ENCODE results near the gene HOXD4. TPM values are rescaled to one million over a fixed set of nuclear protein-coding genes. Genes with fewer than 3 reads are reported as not detected.

The HOXD4 gene
- total and polyA plus RNA-seq, 2 donors: 0.09 to 1.0 TPM

DNA sequence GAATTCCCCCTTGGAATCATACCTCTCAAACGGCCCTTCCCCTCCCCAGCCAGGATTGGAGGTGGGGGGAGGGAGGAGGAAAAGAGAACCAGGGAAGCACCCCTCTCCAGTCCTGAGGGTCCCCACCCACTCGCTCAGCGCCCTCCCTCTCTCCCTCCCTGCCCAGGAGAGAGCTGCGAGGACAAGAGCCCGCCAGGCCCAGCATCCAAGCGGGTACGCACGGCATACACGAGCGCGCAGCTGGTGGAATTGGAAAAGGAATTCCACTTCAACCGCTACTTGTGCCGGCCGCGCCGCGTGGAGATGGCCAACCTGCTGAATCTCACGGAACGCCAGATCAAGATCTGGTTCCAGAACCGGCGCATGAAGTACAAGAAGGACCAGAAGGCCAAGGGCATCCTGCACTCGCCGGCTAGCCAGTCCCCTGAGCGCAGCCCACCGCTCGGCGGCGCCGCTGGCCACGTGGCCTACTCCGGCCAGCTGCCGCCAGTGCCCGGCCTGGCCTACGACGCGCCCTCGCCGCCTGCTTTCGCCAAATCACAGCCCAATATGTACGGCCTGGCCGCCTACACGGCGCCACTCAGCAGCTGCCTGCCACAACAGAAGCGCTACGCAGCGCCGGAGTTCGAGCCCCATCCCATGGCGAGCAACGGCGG, 20.1 kb downstream of the HOXD4 start:
- no peak for DNase-seq (ENCODE audit: low read depth in 6 of 9, low spot score in 9 of 9)
- Histone ChIP-seq H3K36me3 (ENCODE audit: control insufficient read depth in 2 of 2, insufficient read depth in 2 of 2, low read length in 1 of 2) (no peaks in the 10 kb centered on the region), H3K27me3 (ENCODE audit: control insufficient read depth in 2 of 2, insufficient read depth in 1 of 2, low read length in 1 of 2) (peaks cover 80 to 100% of the 10 kb centered on the region in 2 donors), H3K4me1 (ENCODE audit: control insufficient read depth in 2 of 2, insufficient read depth in 2 of 2, low read length in 2 of 2) (peaks cover 0 to 8% of the 10 kb centered on the region in 2 donors), H3K9me3 (ENCODE audit: control insufficient read depth in 2 of 2, insufficient read depth in 1 of 2, low read length in 1 of 2) (no peaks in the 10 kb centered on the region), H3K27ac (ENCODE audit: low read depth in 1 of 2, low read length in 1 of 2) (no peak overlapping the region), H3K4me3 (ENCODE audit: low read length in 2 of 2) (no peak overlapping the region)
- 10% methylated on average over 51 of the region's 51 CpGs for WGBS

GRCh38 chr2:176172007-176172894, 20.9 kb downstream of the HOXD4 start:
- no peaks in the 10 kb centered on the region for H3K36me3 ChIP-seq (ENCODE audit: control insufficient read depth in 2 of 2, insufficient read depth in 2 of 2, low read length in 1 of 2)
- no peak overlapping the region for H3K4me3 ChIP-seq (ENCODE audit: low read length in 2 of 2)
- H3K9me3 ChIP-seq (ENCODE audit: control insufficient read depth in 2 of 2, insufficient read depth in 1 of 2, low read length in 1 of 2): no peaks in the 10 kb centered on the region
- WGBS: 9% methylated on average over 60 of the region's 60 CpGs
- H3K27ac ChIP-seq (ENCODE audit: low read depth in 1 of 2, low read length in 1 of 2): no peak overlapping the region
- peaks cover 83 to 100% of the 10 kb centered on the region in 2 donors for H3K27me3 ChIP-seq (ENCODE audit: control insufficient read depth in 2 of 2, insufficient read depth in 1 of 2, low read length in 1 of 2)
- DNase-seq (ENCODE audit: low read depth in 6 of 9, low spot score in 9 of 9): no peak
- H3K4me1 ChIP-seq (ENCODE audit: control insufficient read depth in 2 of 2, insufficient read depth in 2 of 2, low read length in 2 of 2): peaks cover 0 to 8% of the 10 kb centered on the region in 2 donors

GRCh38 chr2:176172895-176173566, 21.7 kb downstream of the HOXD4 start:
- Histone ChIP-seq H3K36me3 (ENCODE audit: control insufficient read depth in 2 of 2, insufficient read depth in 2 of 2, low read length in 1 of 2) (no peaks in the 10 kb centered on the region), H3K4me3 (ENCODE audit: low read length in 2 of 2) (no peak overlapping the region), H3K27me3 (ENCODE audit: control insufficient read depth in 2 of 2, insufficient read depth in 1 of 2, low read length in 1 of 2) (peaks cover 85 to 100% of the 10 kb centered on the region in 2 donors), H3K9me3 (ENCODE audit: control insufficient read depth in 2 of 2, insufficient read depth in 1 of 2, low read length in 1 of 2) (no peaks in the 10 kb centered on the region), H3K27ac (ENCODE audit: low read depth in 1 of 2, low read length in 1 of 2) (no peak overlapping the region), H3K4me1 (ENCODE audit: control insufficient read depth in 2 of 2, insufficient read depth in 2 of 2, low read length in 2 of 2) (peaks cover 0 to 14% of the 10 kb centered on the region in 2 donors)
- whole genome bisulfite sequencing: 20% methylated on average over 14 of the region's 14 CpGs
- no peak for DNase-seq (ENCODE audit: low read depth in 6 of 9, low spot score in 9 of 9)

DNA sequence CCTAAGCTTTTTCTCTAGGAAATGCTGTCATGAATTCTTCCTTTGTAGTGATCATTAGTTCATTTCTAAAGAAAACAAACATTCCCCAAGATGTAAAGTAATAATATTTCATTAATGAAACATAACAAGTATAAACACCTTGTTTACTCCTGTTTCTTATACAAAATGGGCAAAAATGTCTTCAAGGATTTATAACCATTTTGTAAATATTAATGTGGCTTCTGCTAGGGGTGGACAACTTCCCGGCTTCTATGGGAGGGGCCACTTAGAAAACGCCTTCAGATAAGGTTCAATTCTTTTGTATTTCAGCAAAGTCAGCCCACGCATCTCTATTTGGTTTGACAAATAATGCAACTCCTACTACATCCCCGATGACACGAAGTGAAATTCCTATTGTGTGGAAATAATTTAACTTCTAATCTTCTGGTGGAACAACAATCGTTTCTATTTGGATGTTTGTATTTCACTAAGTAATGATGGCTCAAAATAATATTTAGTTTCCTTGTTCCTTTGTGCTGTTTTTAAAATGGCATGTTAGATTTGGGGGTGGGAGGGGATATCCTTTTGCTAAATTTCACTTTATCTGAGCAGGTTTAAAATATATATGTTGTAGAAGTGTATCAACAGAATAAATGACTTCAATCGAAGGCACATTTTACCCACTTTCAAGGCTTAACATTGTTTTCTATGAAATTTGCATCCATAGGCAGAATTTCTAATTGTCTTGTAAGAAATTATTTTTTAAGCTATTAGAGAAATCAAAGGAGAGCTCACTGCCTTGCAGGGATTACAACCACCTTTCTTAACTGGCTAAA, 22.4 kb downstream of the HOXD4 start:
- Histone ChIP-seq H3K36me3 (ENCODE audit: control insufficient read depth in 2 of 2, insufficient read depth in 2 of 2, low read length in 1 of 2) (no peaks in the 10 kb centered on the region), H3K27me3 (ENCODE audit: control insufficient read depth in 2 of 2, insufficient read depth in 1 of 2, low read length in 1 of 2) (peaks cover 89 to 100% of the 10 kb centered on the region in 2 donors), H3K4me1 (ENCODE audit: control insufficient read depth in 2 of 2, insufficient read depth in 2 of 2, low read length in 2 of 2) (peaks cover 0 to 19% of the 10 kb centered on the region in 2 donors), H3K9me3 (ENCODE audit: control insufficient read depth in 2 of 2, insufficient read depth in 1 of 2, low read length in 1 of 2) (peaks cover 0 to 2% of the 10 kb centered on the region in 2 donors), H3K27ac (ENCODE audit: low read depth in 1 of 2, low read length in 1 of 2) (no peak overlapping the region), H3K4me3 (ENCODE audit: low read length in 2 of 2) (no peak overlapping the region)
- no peak for DNase-seq (ENCODE audit: low read depth in 6 of 9, low spot score in 9 of 9)
- WGBS: 17% methylated on average over 7 of the region's 7 CpGs

GRCh38 chr2:176174382-176174823, 23.1 kb downstream of the HOXD4 start:
- Histone ChIP-seq H3K9me3 (ENCODE audit: control insufficient read depth in 2 of 2, insufficient read depth in 1 of 2, low read length in 1 of 2) (peaks cover 0 to 2% of the 10 kb centered on the region in 2 donors), H3K27ac (ENCODE audit: low read depth in 1 of 2, low read length in 1 of 2) (no peak overlapping the region), H3K36me3 (ENCODE audit: control insufficient read depth in 2 of 2, insufficient read depth in 2 of 2, low read length in 1 of 2) (no peaks in the 10 kb centered on the region), H3K4me1 (ENCODE audit: control insufficient read depth in 2 of 2, insufficient read depth in 2 of 2, low read length in 2 of 2) (peaks cover 0 to 19% of the 10 kb centered on the region in 2 donors), H3K27me3 (ENCODE audit: control insufficient read depth in 2 of 2, insufficient read depth in 1 of 2, low read length in 1 of 2) (peaks cover 89 to 100% of the 10 kb centered on the region in 2 donors), H3K4me3 (ENCODE audit: low read length in 2 of 2) (no peak overlapping the region)
- DNase-seq (ENCODE audit: low read depth in 6 of 9, low spot score in 9 of 9): no peak
- WGBS: 6% methylated on average over 14 of the region's 14 CpGs

- H3K27ac ChIP-seq (ENCODE audit: low read depth in 1 of 2, low read length in 1 of 2): no peak overlapping the region
- 6% methylated on average over 47 of the region's 47 CpGs for WGBS
- H3K27me3 ChIP-seq (ENCODE audit: control insufficient read depth in 2 of 2, insufficient read depth in 1 of 2, low read length in 1 of 2): peaks cover 89 to 100% of the 10 kb centered on the region in 2 donors
- H3K9me3 ChIP-seq (ENCODE audit: control insufficient read depth in 2 of 2, insufficient read depth in 1 of 2, low read length in 1 of 2): peaks cover 0 to 2% of the 10 kb centered on the region in 2 donors
- H3K4me3 ChIP-seq (ENCODE audit: low read length in 2 of 2): no peak overlapping the region
- H3K4me1 ChIP-seq (ENCODE audit: control insufficient read depth in 2 of 2, insufficient read depth in 2 of 2, low read length in 2 of 2): peaks cover 0 to 19% of the 10 kb centered on the region in 2 donors
- no peaks in the 10 kb centered on the region for H3K36me3 ChIP-seq (ENCODE audit: control insufficient read depth in 2 of 2, insufficient read depth in 2 of 2, low read length in 1 of 2)
- DNase-seq (ENCODE audit: low read depth in 6 of 9, low spot score in 9 of 9): peak in 4 of 9 donors; percentile 10 to 50 (median 24)
Observed at GRCh38 chr2:176174824-176175708, 23.7 kb downstream of the HOXD4 start.

DNA sequence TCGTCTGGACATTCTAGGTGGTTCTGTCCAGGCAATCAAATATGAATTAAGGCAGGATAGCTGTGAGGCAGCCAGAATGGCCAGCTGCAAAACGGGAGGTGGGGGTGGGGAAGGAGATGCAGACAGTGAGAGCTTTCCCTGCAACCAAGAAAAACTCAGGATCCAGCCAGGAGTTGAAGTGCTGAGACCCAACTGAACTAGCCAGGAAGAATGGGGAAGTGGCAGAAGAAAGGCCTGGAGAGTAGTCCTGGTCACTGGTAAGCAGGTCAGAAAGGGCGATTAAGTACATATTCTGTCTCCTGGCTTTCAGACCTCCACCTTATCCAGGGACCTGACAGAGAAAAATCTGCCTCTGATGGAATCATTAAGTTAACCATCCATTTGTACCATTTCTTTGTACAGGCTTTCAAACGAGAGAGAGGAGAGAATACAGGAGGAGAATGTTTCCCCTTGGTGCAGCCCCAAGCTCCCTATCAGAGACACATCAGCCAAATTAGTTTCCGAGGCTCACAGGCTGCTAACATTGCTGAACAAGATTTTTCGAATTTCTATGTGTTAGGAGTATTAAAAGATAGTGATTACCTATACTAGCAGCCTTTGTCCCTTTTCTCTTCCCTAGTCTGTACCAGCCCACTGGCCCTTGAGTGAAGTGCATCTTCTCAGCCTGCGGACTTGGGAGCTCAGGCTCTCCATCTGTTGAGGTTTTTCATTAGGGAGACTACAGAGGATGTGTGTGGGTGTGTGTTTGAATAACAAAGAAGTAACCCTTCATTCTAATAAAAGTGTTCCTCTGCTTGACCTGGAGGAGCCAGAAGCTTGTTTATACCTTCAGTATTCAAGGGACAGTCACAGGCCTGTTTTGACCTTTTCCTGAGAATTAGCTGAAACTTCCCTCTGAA, 24.6 kb downstream of the HOXD4 start:
- H3K4me3 ChIP-seq (ENCODE audit: low read length in 2 of 2): no peak overlapping the region
- H3K27ac ChIP-seq (ENCODE audit: low read depth in 1 of 2, low read length in 1 of 2): no peak overlapping the region
- H3K36me3 ChIP-seq (ENCODE audit: control insufficient read depth in 2 of 2, insufficient read depth in 2 of 2, low read length in 1 of 2): no peaks in the 10 kb centered on the region
- no peak for DNase-seq (ENCODE audit: low read depth in 6 of 9, low spot score in 9 of 9)
- peaks cover 0 to 2% of the 10 kb centered on the region in 2 donors for H3K9me3 ChIP-seq (ENCODE audit: control insufficient read depth in 2 of 2, insufficient read depth in 1 of 2, low read length in 1 of 2)
- WGBS: 54% methylated on average over 7 of the region's 7 CpGs
- peaks cover 0 to 19% of the 10 kb centered on the region in 2 donors for H3K4me1 ChIP-seq (ENCODE audit: control insufficient read depth in 2 of 2, insufficient read depth in 2 of 2, low read length in 2 of 2)
- H3K27me3 ChIP-seq (ENCODE audit: control insufficient read depth in 2 of 2, insufficient read depth in 1 of 2, low read length in 1 of 2): peaks cover 87 to 99% of the 10 kb centered on the region in 2 donors

Measured in thymus (tissue), 11 donors.